ENCODE data around the gene ATG7.

Gene ATG7

DNA sequence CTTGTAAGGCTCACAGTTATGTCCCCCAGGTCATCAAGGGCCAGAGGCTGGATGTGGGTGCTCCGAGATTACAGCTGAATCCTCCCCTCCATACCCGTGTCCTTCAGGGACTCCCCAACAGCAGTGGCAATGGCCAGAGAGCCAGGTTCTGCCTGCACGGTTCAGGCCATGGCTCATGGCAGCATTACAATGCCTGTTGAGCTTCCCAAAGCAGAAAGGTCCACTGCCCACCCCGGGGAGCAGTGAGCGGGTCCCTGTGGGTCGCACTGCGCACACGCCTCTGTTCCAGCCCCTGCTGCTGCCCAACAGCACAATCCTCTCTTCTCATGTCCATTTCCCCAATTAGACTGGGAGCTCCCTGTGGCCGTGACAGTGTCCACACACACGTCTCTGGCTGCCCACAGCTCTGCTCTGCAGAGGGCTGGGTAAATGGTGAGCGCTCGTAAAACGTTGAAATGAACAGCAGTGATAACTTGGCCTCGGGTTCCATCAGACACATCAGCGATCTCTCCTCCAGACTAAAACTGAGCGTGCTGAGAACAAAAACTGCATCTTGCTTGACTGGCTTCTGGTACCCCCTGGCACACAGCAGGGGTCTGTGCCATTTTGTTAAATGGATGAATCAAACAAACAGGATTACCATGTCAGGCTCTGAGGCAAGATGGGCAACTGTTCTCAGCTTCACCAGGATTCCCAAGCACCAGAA lies 291.1 kb downstream of the ATG7 start:
- no peaks in the 10 kb centered on the region for H3K9me3 ChIP-seq (ENCODE audit: control insufficient read depth, insufficient read depth, low read length)
- TF ChIP-seq, protein P1, sequence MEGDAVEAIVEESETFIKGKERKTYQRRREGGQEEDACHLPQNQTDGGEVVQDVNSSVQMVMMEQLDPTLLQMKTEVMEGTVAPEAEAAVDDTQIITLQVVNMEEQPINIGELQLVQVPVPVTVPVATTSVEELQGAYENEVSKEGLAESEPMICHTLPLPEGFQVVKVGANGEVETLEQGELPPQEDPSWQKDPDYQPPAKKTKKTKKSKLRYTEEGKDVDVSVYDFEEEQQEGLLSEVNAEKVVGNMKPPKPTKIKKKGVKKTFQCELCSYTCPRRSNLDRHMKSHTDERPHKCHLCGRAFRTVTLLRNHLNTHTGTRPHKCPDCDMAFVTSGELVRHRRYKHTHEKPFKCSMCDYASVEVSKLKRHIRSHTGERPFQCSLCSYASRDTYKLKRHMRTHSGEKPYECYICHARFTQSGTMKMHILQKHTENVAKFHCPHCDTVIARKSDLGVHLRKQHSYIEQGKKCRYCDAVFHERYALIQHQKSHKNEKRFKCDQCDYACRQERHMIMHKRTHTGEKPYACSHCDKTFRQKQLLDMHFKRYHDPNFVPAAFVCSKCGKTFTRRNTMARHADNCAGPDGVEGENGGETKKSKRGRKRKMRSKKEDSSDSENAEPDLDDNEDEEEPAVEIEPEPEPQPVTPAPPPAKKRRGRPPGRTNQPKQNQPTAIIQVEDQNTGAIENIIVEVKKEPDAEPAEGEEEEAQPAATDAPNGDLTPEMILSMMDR (IDR thresholded peaks at IDR 0.05; ENCODE audit: low read depth, low read length, poor library complexity, severe bottlenecking), result no peak
- no peak for TF ChIP-seq EZH2phosphoT487 (IDR thresholded peaks at IDR 0.05; ENCODE audit: borderline replicate concordance, low read length)
- no peak overlapping the region for H3K27ac ChIP-seq (ENCODE audit: low read depth, low read length)

DNA sequence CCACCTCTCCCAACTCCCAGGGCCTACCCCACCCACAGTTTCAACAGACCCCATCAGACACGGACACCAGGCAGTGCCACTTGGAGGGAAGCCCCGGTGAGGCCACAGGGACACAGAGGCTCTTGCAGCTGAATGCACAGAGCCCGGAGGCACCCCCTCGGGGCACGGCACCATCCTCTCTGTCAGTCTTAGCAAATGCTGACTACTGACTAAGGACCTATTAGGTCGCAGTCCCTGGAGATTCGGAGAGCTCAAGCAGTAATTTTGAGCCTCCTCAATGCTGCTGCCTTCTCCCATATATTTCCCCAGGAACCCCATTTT lies 291.6 kb downstream of the ATG7 start:
- H3K9me2 ChIP-seq (replicated peaks; ENCODE audit: control insufficient read depth, low read length), result no peaks in the 10 kb centered on the region
- H3K9me3 ChIP-seq (ENCODE audit: control insufficient read depth, insufficient read depth, low read length), result no peaks in the 10 kb centered on the region
- H3K36me3 ChIP-seq (ENCODE audit: control insufficient read depth, low read length), result peaks cover 92% of the 10 kb centered on the region
- peaks cover 4% of the 10 kb centered on the region; the same call in 1 of the 2 replicates for H3K4me1 ChIP-seq (ENCODE audit: control insufficient read depth, low read length)
- peaks cover 10% of the 10 kb centered on the region; the same call in 1 of the 2 replicates for H4K20me1 ChIP-seq (ENCODE audit: control insufficient read depth, insufficient read depth, low read depth, low read length)
- no peak overlapping the region for H3K4me2 ChIP-seq (ENCODE audit: low read length)
- no peaks in the 10 kb centered on the region for H3K27me3 ChIP-seq (ENCODE audit: control insufficient read depth, low read length)
- H3K4me3 ChIP-seq (ENCODE audit: low read length), result no peak overlapping the region
- H3K27ac ChIP-seq (ENCODE audit: low read depth, low read length), result no peak overlapping the region
- H3F3A ChIP-seq (ENCODE audit: control insufficient read depth, insufficient read depth), result no peaks in the 10 kb centered on the region
- TF ChIP-seq EZH2phosphoT487 (IDR thresholded peaks at IDR 0.05; ENCODE audit: borderline replicate concordance, low read length), result no peak
- TF ChIP-seq, protein P1 (IDR thresholded peaks at IDR 0.05; ENCODE audit: low read depth, low read length, poor library complexity, severe bottlenecking), result no peak
- peaks cover 79% of the 10 kb centered on the region for H3K79me2 ChIP-seq (ENCODE audit: control insufficient read depth, low read length)

More for the DNA sequence above, 291.1 kb downstream of the ATG7 start:
- H3K36me3 ChIP-seq (ENCODE audit: control insufficient read depth, low read length), result peaks cover 93% of the 10 kb centered on the region
- H4K20me1 ChIP-seq (ENCODE audit: control insufficient read depth, insufficient read depth, low read depth, low read length), result peaks cover 10% of the 10 kb centered on the region; the same call in 1 of the 2 replicates
- H3K79me2 ChIP-seq (ENCODE audit: control insufficient read depth, low read length), result peaks cover 74% of the 10 kb centered on the region
- no peak overlapping the region for H3K4me2 ChIP-seq (ENCODE audit: low read length)
- H3K4me3 ChIP-seq (ENCODE audit: low read length), result no peak overlapping the region
- no peaks in the 10 kb centered on the region for H3K9me2 ChIP-seq (replicated peaks; ENCODE audit: control insufficient read depth, low read length)
- H3K4me1 ChIP-seq (ENCODE audit: control insufficient read depth, low read length), result peaks cover 7% of the 10 kb centered on the region; the same call in 1 of the 2 replicates
- no peaks in the 10 kb centered on the region for H3F3A ChIP-seq (ENCODE audit: control insufficient read depth, insufficient read depth)
- no peaks in the 10 kb centered on the region for H3K27me3 ChIP-seq (ENCODE audit: control insufficient read depth, low read length)

DNA sequence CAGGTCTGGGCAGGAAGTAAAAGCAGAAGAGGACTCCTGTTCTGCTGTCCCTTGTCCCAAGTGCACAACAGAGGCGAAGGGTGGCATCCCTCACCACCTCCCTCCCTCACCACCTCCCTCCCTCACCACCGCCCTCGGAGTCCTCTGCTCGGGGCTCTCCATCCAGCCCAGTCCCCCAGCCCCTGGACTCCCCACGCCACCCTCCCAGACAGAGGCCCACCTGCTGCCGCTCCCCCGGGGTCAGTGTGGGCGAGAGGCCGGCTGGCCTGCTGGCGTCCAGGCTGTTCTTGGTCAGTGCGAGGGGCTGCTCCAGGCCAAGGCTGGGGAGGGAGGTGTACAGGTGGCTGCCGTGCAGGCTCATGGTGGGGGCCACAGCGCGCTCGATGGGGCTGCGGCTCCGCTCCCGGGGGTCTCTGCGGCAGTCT lies 292.4 kb downstream of the ATG7 start:
- Histone ChIP-seq H3K4me3 (ENCODE audit: low read length) (no peak overlapping the region), H3K79me2 (ENCODE audit: control insufficient read depth, low read length) (peaks cover 83% of the 10 kb centered on the region), H4K20me1 (ENCODE audit: control insufficient read depth, insufficient read depth, low read depth, low read length) (peaks cover 15% of the 10 kb centered on the region; the same call in 1 of the 2 replicates), H3F3A (ENCODE audit: control insufficient read depth, insufficient read depth) (no peaks in the 10 kb centered on the region), H3K27me3 (ENCODE audit: control insufficient read depth, low read length) (no peaks in the 10 kb centered on the region), H3K4me1 (ENCODE audit: control insufficient read depth, low read length) (no peaks in the 10 kb centered on the region), H3K9me3 (ENCODE audit: control insufficient read depth, insufficient read depth, low read length) (no peaks in the 10 kb centered on the region), H3K36me3 (ENCODE audit: control insufficient read depth, low read length) (peaks cover 91% of the 10 kb centered on the region), H3K27ac (ENCODE audit: low read depth, low read length) (no peak overlapping the region), H3K4me2 (ENCODE audit: low read length) (no peak overlapping the region), H3K9me2 (replicated peaks; ENCODE audit: control insufficient read depth, low read length) (no peaks in the 10 kb centered on the region)
- TF ChIP-seq EZH2phosphoT487 (IDR thresholded peaks at IDR 0.05; ENCODE audit: borderline replicate concordance, low read length), result no peak
- TF ChIP-seq, protein P1 (IDR thresholded peaks at IDR 0.05; ENCODE audit: low read depth, low read length, poor library complexity, severe bottlenecking), result no peak

Measured in DOHH2 (cell line).